ENCODE results near the gene LDLRAD3.
A peak's percentile ranks its signal among the peaks of the same experiment; 100 is the strongest.
"Not testable (repeated sequence)": the region's sequence is repeated elsewhere in the genome, so short reads cannot be mapped to it uniquely, and the experiment has no call there.

The LDLRAD3 gene

GRCh38 chr11:36030731-36031281 lies 86.9 kb downstream of the LDLRAD3 start:
- no peak for DNase-seq
- in situ Hi-C loops (cut with MboI; ENCODE audit: low pct_unique_long_range_greater_than_20kb, low sequenced_read_pairs): no loop called here

GRCh38 chr11:36033082-36033751 lies 89.4 kb downstream of the LDLRAD3 start:
- in situ Hi-C loops (cut with MboI; ENCODE audit: low pct_unique_long_range_greater_than_20kb, low sequenced_read_pairs): no loop called here
- no peak for DNase-seq

- in situ Hi-C loops (cut with MboI; ENCODE audit: low pct_unique_long_range_greater_than_20kb, low sequenced_read_pairs): no loop called here
- DNase-seq: no peak
These were observed 90.1 kb downstream of the LDLRAD3 start for GRCh38 chr11:36033936-36034335.

- no peak for DNase-seq
- in situ Hi-C loops (cut with MboI; ENCODE audit: low pct_unique_long_range_greater_than_20kb, low sequenced_read_pairs): no loop called here
These were observed 90.9 kb downstream of the LDLRAD3 start for GRCh38 chr11:36034551-36035331.

GRCh38 chr11:36035454-36035853 lies 91.6 kb downstream of the LDLRAD3 start:
- in situ Hi-C loops (cut with MboI; ENCODE audit: low pct_unique_long_range_greater_than_20kb, low sequenced_read_pairs): no loop called here

GRCh38 chr11:36035999-36036398 lies 92.1 kb downstream of the LDLRAD3 start:
- DNase-seq: no peak
- in situ Hi-C loops (cut with MboI; ENCODE audit: low pct_unique_long_range_greater_than_20kb, low sequenced_read_pairs): no loop called here

More at GRCh38 chr11:36035454-36035853, 91.6 kb downstream of the LDLRAD3 start:
- DNase-seq: no peak

GRCh38 chr11:36037031-36037430 lies 93.2 kb downstream of the LDLRAD3 start:
- no peak for DNase-seq
- in situ Hi-C loops (cut with MboI; ENCODE audit: low pct_unique_long_range_greater_than_20kb, low sequenced_read_pairs): no loop called here

GRCh38 chr11:36038541-36038940 lies 94.7 kb downstream of the LDLRAD3 start:
- no peak for DNase-seq
- in situ Hi-C loops (cut with MboI; ENCODE audit: low pct_unique_long_range_greater_than_20kb, low sequenced_read_pairs): no loop called here

- in situ Hi-C loops (cut with MboI; ENCODE audit: low pct_unique_long_range_greater_than_20kb, low sequenced_read_pairs): no loop called here
- DNase-seq: no peak
These were observed 95.6 kb downstream of the LDLRAD3 start for GRCh38 chr11:36039471-36039870.

- peak; percentile 51 for DNase-seq
- in situ Hi-C loops (cut with MboI; ENCODE audit: low pct_unique_long_range_greater_than_20kb, low sequenced_read_pairs): no loop called here
These were observed 98.2 kb downstream of the LDLRAD3 start for GRCh38 chr11:36041988-36042611.

- DNase-seq: no peak
- in situ Hi-C loops (cut with MboI; ENCODE audit: low pct_unique_long_range_greater_than_20kb, low sequenced_read_pairs): no loop called here
These were observed 100.8 kb downstream of the LDLRAD3 start for GRCh38 chr11:36044636-36045035.

- in situ Hi-C loops (cut with MboI; ENCODE audit: low pct_unique_long_range_greater_than_20kb, low sequenced_read_pairs): not testable (repeated sequence)
These were observed 102.1 kb downstream of the LDLRAD3 start for GRCh38 chr11:36045945-36046344.

GRCh38 chr11:36046932-36047331 lies 103.1 kb downstream of the LDLRAD3 start:
- no peak for DNase-seq
- in situ Hi-C loops (cut with MboI; ENCODE audit: low pct_unique_long_range_greater_than_20kb, low sequenced_read_pairs): no loop called here

More at GRCh38 chr11:36045945-36046344, 102.1 kb downstream of the LDLRAD3 start:
- not testable (repeated sequence) for DNase-seq

- in situ Hi-C loops (cut with MboI; ENCODE audit: low pct_unique_long_range_greater_than_20kb, low sequenced_read_pairs): no loop called here
- DNase-seq: no peak
These were observed 103.5 kb downstream of the LDLRAD3 start for GRCh38 chr11:36047344-36047743.

- no peak for DNase-seq
- in situ Hi-C loops (cut with MboI; ENCODE audit: low pct_unique_long_range_greater_than_20kb, low sequenced_read_pairs): no loop called here
These were observed 104.8 kb downstream of the LDLRAD3 start for GRCh38 chr11:36048496-36049247.

- in situ Hi-C loops (cut with MboI; ENCODE audit: low pct_unique_long_range_greater_than_20kb, low sequenced_read_pairs): no loop called here
- no peak for DNase-seq
These were observed 107.6 kb downstream of the LDLRAD3 start for GRCh38 chr11:36051235-36052144.

GRCh38 chr11:36053281-36053680 lies 109.4 kb downstream of the LDLRAD3 start:
- in situ Hi-C loops (cut with MboI; ENCODE audit: low pct_unique_long_range_greater_than_20kb, low sequenced_read_pairs): no loop called here

GRCh38 chr11:36053862-36054261 lies 110.0 kb downstream of the LDLRAD3 start:
- no peak for DNase-seq
- in situ Hi-C loops (cut with MboI; ENCODE audit: low pct_unique_long_range_greater_than_20kb, low sequenced_read_pairs): no loop called here

More at GRCh38 chr11:36053281-36053680, 109.4 kb downstream of the LDLRAD3 start:
- DNase-seq: no peak

All from KBM-7 (cell line).